T-helper 2 cell (primary cell): Measurements from ENCODE around the gene DRGX.
A peak's percentile ranks its signal among the peaks of the same experiment; 100 is the strongest.

Source experiments
- DNase-seq, 5 experiments: peaks; one replicate each; pipeline versions ENCODE4 v3.0.0 to v3.0.0-alpha.2; 2012 to 2022

The DRGX gene

DNA sequence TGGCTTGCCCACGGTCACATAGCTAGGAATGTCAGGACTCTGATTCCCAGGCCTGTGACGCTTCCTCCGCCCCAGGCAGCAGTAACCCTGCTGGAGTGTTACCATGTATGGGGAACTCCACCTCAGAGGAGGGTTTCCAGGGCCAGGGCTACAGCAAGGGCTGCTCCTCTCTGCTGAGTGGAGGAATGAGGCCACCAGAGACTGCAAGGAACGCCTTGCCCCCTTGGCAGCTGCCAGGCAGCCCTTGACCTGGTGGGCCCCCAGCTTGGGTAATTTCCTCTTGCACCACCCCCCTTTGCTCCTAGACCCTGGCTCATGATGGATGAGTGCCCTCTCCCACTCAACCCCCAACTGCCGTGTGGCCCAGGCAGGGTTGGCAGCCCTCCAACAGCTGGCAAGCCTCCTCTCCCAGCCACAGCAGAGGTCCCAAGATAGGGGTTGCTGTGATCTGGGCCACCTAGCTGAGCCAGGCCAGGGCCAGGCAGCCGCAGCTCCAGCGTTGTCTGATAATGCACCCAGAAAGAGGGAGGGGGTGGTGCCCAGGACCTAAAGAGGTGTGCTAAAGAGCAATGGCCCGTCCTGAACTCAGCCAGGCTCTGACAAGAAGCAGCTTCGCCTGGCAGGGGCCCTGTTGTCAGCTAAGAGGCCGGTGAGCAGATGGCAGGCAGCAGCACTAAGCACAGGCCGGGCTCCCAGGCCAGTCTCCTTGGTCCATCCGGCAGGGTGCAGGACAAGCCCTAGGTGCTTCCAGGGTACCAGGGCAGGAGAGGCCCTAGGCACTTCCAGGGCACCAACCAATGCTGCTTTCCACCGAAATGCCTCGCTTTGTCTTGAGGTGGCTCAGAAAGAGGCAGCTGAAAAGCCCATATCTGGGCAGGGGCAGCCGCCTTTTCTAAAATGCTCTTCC lies 35.4 kb downstream of the DRGX start:
- no peak for DNase-seq

GRCh38 chr10:49359349-49360270 lies 36.3 kb downstream of the DRGX start:
- no peak for DNase-seq

DNA sequence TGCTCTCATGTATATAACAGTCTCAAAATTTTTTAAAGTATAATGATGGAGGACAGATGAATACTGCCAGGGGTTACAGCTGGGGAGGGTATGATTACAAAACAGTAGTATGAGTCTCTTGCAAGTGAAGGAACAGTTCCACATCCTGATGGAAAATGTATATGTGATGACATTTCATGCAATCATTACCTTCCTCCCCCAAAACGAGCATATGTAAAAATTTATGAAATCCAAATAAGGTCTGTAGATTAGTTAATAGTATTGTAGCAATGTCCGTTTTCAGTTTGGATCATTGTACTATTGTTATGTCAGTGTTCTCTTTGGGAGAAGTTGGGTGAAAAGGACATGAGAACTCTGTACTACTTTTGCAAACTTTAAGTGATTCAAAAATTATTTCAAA lies 38.0 kb downstream of the DRGX start:
- DNase-seq: no peak

DNA sequence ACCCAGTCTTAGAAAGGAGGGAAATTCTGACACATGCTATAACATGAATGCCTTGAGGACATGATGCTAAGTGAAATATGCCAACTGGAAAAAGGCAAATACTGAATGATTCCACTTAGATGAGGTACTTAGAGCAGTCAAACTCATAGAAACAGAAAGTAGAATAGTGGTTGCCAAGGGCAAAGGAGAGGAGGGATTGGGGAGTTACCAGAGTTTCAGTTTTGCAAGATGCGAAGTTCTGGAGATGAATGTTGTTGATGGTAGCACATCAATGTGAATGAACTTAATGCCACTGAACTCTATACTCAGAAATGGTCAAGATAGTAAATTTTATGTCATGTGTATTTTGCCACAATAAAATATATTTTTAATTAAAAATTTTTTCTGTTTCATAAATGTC lies 38.9 kb downstream of the DRGX start:
- peak in 1 of 5 experiments; percentile 35 for DNase-seq

- DNase-seq: no peak
Measured at GRCh38 chr10:49356181-49356580, 39.7 kb downstream of the DRGX start.

GRCh38 chr10:49355221-49355620 lies 40.7 kb downstream of the DRGX start:
- DNase-seq: no peak

DNA sequence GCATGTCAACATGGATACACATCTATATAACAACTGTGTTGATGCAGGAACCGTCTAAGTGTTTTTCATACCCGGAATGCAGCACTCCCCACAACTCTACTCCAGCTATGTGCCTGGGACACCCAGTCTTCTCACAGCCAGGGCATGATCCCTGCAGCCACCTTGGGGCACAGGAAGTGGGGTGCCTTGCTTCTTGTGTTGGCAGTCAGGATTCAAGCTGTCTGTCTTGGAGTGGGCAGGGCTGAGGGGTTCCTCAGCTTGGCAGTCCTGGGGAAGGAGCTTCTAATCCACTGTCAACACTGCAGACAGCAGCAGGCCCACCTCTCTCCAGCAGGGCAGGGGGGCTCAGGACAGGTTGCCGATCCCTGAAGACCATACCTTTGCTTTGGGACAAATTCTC lies 41.3 kb downstream of the DRGX start:
- DNase-seq: no peak

GRCh38 chr10:49353895-49354566 lies 41.9 kb downstream of the DRGX start:
- no peak for DNase-seq

DNA sequence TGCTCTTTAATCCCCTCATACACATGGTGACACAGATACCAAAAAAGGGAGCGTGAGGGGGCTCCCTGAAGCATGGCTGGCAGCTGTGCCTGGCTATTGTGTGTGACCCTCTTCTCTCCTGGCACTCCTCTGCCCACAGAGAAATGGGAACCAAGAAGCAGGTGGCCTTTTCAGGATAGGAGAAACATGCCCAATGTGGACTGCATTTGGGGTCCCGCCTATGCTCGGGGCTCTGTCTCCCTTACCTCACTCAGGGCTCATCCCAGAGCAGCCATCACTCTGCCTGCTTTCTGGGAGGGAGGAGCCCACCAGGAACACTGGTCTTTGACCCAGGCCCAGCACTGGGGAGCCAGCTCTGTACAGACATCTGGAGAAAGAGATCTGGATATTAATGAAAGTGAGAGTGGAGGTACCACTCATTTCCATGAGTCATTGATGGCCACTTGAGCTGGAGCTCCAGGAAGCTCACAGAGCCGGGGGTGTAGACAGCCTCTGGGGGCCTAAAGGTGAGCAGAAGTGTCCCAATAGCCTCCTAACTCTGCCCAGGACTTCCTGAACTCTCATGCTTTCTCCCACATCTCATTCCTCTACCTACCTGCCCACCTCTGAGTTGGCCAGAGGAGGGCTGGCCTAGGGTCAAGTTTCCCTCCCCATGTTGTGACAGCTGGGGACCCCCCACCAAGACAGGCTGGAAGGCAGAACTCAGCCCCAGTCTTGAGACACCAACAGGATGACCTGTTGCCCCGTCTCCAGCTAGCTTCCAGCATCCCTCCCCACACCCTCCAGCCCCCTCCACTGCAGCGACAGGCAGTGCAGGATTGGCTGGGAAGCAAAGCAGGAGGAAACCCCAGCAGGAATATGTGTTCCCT lies 42.6 kb downstream of the DRGX start:
- DNase-seq: no peak

DNA sequence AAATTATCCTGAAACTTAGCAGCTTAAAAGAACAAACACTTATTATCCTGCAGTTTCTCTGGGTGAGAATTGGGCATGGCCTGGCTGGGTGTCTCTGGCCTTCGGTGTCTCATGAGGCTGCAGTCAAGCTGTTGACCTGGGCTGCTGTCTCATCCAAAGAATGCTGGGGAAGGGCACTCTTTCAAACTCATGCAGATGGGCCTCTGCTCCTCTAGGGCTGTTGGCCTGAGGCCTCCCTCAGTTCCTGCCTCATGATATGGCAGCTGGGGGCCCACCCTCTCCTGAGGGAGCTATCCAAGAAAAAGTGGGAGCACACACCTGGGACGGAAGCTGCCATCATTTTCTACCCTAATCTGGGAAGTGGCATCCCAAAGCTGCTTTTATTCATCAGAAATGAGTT lies 43.6 kb downstream of the DRGX start:
- no peak for DNase-seq

DNA sequence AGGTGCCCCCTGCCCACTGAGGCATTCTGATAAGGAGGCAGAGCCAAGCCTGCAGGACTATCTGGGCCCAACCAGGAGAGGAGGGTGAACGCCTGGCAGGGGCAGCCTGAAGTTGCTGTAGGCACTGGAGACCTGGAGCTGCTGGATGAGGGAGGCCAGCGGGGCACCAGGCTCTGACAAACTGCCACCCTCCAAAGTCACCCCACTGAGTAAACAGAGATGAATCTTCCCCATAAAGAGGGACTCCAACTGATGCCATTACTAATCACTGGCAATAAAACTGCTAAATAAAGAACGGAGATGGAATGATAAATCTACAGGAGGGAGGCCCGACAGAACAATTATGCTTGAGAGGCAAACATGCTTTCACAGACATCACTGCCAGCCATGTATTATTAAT lies 44.2 kb downstream of the DRGX start:
- DNase-seq: no peak

DNA sequence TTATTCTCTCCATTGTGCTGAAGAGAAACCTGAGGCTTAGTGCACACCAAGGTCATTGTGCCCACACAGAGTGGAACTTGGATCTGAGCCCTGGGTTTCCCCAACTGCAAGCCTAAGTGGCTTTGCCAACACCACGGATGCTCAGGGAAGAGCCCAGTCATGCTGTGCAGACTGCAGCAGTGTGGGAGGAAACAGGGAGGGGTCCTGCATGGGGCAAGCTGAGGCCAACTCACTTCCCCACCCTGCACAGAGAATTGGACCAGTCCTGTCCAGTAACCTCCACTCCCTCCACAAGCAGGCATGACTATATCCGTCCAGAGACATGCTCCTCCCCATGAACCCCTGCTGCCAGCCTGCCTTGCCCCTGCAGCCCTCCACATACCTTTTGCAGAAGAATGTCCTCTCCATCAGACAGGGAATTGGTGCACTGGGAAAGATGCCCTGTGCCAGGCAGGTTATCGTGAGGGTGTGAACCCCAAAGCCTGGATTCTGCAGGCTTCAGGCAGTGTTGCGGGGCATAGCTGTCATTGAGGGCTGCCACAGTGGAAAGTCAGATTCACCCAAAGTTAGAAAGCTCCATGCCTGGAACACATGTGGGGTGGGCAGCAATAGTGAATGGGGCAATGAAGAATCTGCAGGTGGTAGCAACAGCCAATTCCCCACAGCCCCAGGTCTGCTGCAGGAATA lies 44.9 kb downstream of the DRGX start:
- no peak for DNase-seq

DNA sequence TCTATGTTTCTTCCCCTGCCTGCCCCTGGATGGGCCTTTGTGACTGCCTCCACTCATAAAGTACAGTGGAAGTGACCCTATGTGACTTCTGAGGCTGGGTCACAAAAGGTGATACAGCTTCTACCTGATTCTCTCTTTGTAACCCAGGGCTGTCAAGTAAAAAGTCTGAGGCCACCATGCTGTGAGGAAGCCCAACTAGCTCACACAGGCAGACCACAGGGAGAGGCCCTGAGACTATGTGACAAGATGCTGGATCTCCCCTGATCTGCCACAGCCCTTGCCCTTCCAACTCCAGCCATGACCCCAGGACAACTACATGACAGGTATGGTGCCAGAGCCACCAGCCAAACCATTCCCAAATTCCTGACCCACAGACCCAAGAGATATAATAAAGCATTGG lies 45.8 kb downstream of the DRGX start:
- no peak for DNase-seq

DNA sequence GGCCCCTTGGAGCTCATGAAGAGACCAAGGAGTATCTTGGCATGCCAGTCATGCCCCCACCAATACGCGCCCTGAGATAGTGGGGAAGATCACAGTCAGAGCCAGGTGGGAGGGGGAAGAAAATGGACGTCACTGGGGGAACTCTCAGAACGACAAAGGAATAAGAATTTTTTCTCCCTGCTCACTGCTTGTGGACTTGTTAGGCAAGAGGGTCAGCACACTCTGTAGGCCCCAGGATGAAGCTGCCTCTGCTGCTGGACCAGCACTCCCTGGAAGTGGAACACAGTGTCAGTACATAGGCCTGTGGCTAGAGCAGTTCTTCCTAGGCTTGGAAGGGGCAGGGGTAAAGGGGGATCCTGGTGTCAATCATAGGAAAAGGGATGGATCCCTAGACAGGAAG lies 46.5 kb downstream of the DRGX start:
- no peak for DNase-seq

DNA sequence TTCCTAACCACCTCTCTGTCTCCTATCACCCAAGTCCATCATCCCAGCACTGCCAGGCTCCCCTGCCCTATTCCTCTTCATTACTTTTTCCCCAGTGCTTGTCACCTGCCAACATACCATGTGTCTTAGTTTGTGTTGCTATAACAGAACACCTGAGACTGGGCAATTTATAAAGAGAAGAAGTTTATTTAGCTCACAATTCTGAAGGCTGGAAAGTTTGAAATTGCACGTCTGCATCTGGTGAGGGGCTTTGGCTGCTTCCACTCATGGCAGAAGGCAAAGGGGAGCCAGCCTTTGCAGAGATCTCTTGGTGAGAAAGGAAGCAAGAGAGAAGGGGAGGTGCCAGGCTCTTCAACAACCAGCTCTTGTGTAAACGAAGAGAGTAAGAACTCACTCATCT lies 47.3 kb downstream of the DRGX start:
- DNase-seq: no peak

GRCh38 chr10:49347827-49348226 lies 48.1 kb downstream of the DRGX start:
- DNase-seq: no peak

DNA sequence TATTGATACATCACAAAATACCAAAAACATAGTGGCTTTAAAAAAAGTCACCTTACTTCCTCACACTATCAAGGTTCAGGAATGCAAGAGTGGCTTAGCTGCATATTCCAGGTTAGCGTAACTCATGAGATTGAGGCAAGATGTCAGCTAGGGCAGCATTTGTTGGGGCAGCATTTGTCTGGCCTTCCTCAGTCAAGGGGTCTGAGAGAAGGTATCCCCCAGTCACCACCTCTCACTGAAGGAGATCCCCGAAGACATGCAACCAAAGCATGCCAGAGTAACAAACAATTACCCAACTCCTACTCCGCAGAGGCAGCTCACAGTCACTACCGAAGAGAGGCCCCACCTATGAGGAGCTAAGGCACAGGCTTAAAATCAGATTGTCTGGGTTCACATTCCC lies 48.5 kb downstream of the DRGX start:
- DNase-seq: no peak

DNA sequence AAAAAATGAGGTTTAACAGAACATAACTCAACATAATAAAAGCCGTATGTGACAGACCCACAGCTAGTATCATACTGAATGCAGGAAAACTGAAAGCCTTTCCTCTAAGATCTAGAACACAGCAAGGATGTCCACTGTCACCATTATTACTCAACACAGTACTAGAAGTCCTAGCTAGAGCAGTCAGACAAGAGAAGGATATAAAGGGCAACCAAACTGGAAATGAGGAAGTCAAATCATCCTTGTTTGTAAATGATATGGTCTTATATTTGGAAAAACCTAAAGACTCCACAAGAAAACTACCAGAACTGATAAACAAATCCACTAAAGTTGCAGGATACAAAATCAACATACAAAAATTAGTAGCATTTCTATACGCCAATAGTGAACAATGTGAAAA lies 51.0 kb downstream of the DRGX start:
- DNase-seq: no peak

DNA sequence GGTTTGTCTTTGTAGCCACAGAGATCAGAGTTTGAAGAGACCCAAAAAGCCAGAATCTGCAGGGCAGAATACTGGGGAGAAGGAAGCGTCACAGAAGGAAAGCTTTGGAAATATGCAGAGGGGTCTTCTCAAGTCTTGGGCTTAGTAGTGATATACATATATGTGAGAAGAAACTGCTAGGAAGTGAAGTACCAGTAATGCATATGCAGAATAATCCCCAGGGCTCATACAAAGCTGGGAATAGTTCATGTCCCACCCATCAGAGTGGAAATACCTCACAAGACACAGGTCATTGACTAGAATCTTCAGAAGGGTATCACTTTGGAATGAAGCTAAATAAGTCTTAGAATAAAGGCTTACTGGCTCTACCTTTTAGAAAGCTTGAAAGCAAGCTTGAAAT lies 57.3 kb downstream of the DRGX start:
- DNase-seq: no peak

DNA sequence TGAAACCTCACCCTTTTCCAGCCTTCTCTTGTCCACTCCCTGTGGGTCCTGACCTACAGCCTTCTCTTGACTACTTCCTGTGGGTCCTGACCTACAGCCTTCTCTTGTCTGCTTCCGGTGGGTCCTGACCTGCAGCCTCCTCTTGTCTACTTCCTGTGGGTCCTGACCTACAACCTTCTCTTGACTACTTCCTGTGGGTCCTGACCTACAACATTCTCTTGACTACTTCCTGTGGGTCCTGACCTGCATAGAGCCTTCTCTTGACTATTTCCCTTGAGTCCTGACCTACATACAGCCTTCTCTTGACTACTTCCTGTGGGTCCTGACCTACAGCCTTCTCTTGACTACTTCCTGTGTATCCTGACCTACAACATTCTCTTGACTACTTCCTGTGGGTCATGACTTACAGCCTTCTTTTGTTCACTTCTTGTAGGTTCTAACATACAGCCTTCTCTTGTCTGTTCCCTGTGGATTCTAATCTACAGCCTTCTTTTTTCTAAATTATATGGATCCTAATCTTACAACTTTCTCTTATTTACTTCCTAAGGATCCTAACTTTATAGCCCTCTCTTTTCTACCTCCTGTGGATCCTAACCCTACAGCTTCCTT lies 60.4 kb downstream of the DRGX start:
- peak in 2 of 5 experiments; percentile 18 to 49 for DNase-seq

- DNase-seq: no peak
Measured at GRCh38 chr10:49334964-49335363, 60.9 kb downstream of the DRGX start.
